ENCODE results near the gene CD2.
A peak's percentile ranks its signal among the peaks of the same experiment; 100 is the strongest.

Gene CD2, protein sequence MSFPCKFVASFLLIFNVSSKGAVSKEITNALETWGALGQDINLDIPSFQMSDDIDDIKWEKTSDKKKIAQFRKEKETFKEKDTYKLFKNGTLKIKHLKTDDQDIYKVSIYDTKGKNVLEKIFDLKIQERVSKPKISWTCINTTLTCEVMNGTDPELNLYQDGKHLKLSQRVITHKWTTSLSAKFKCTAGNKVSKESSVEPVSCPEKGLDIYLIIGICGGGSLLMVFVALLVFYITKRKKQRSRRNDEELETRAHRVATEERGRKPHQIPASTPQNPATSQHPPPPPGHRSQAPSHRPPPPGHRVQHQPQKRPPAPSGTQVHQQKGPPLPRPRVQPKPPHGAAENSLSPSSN

DNA sequence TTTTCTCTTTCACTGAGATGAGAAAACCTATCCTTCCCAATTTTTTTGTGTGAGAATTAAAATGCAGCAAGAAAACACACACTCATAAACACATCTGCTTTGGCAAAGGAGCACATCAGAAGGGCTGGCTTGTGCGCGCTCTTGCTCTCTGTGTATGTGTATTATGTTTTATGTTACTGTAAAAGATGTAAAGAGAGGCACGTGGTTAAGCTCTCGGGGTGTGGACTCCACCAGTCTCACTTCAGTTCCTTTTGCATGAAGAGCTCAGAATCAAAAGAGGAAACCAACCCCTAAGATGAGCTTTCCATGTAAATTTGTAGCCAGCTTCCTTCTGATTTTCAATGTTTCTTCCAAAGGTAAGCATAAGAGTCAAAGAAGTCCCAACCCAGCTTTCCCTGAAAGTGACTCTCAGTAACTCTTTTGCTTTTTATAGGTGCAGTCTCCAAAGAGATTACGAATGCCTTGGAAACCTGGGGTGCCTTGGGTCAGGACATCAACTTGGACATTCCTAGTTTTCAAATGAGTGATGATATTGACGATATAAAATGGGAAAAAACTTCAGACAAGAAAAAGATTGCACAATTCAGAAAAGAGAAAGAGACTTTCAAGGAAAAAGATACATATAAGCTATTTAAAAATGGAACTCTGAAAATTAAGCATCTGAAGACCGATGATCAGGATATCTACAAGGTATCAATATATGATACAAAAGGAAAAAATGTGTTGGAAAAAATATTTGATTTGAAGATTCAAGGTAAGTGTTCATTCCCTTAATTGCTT is at the start of gene CD2:
Gene CD2, plus strand, starts transcription at position 233 of the 780 bp plus-strand sequence. Its CDS starts 63 bp downstream, at position 296.
- DNase-seq = peak; percentile 83

DNA sequence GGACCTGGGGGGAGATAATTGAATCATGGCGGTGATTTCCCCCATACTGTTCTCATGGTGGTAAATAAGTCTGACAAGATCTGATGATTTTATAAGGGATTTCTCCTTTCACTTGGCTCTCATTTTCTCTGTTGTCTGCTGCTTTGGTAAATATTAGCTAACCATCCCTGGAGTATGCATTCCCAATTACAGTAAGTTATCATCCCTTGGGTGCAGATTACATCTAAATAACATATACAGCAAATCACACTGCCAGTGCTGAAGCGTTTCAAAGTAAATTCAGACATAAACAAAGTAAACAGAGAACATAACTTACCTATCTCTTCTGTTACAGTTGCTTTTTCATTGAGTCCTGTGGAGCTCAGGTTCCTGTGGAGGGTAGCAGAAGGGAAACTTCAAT is 48.1 kb upstream of the CD2 start:
- DNase-seq = no peak

DNA sequence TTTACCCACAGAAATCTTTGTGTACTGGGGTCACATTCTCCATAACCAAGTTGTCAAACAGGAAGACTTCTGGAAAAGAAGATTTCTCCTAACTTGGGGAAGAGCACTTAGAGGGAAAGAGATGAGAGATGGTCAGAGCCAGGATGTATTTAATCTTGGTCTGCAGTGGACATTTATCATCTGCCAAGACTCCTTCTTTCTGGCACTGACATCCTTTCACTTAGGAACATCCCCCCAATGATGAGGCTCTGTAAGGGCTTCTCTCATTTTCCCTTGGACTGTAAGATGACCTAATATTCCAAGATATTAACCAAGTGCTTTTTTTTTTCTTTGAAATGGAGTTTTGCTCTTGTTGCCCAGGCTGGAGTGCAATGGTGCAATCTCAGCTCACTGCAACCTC is 47.4 kb upstream of the CD2 start:
- no peak for DNase-seq

DNA sequence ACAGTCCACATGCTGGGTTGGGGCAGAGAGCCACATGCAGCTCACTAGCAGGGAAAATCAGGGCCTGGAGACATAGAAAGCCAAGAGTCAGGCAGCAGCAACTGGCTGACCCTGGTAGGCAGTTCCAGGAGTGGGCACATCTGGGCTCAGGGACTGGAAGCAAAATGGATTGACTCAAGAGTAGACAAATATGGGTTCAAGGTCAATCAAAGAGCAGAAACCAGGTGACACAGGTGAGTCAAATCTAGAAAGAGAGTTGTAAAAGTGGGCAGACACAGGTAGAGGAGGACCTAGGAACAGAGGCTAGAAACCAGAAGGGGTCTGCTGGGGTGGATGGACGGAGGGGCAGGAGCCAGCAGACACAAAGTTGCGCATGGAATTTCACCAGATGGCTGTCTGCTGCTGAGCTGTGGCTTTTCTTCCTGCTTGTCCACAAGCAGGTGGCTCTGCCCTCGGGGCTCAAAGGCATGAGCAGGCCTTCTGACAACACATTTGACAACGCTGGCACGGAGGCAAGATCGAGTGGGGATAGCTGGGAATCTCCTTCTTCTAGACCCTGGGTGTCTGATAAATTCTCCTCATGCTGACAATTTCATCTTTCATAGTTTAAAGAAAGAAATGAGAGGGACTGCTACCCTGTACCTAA is 45.9 kb upstream of the CD2 start:
- DNase-seq = no peak

DNA sequence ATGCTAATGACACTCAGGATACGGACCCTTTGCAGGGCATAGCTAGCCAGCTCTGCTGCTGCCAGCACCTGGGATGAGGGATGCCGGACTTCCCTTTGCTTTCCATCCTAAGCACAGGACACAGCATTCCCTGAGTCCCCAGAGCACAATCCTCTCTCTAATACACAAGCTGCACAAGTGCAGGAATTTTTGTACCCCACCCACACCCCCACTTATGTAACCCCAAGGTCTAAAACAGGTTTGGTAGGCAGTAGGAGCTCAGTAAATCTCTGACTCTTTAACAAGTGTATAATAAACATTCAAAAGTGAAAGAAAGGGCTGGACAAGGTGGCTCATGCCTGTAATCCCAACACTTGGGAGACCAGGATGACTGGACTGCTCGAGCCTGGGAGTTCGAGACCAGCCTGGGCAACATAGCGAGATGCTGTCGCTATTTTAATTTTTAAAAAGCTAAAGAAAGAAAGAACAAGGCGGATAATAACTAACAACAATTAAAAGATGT is 44.5 kb upstream of the CD2 start:
- no peak for DNase-seq

DNA sequence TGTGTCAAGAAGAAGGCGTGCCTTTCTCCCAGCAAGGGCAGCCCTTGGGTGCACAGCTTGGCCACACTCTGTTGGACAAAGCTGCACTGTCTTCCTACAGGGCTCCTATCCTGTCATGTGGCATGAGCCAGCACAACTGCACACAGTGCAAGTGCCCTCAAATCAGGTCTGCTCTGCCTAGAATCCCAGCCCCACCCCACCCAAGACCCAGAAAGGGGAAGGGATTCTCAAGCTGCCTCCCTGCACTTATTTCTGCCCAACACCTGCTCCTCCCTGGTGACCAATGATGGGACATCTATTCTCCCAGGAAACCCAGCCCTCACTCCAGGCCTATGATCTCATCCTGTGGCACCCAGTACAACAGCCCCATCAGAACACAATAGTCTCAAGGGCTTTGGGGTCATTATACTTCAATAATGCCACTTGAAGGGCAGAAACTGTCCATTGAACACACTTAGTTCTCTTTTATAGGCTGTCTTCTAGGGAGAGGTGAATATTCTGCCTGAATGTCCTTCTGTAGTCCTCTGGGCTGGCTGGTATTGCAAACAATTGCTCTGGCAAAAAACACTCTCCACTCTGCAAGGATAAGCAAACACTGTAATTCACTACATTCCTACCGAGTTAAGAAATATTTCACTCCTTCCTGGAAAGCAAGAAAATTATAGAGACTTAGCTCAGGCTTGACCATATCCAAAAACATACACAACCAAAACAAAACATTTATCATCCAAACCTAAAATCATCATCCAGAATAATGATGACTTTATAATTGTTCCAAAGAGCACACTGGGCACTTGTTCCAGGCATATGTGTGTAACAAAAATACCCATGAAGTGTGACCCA is 43.6 kb upstream of the CD2 start:
- no peak for DNase-seq

DNA sequence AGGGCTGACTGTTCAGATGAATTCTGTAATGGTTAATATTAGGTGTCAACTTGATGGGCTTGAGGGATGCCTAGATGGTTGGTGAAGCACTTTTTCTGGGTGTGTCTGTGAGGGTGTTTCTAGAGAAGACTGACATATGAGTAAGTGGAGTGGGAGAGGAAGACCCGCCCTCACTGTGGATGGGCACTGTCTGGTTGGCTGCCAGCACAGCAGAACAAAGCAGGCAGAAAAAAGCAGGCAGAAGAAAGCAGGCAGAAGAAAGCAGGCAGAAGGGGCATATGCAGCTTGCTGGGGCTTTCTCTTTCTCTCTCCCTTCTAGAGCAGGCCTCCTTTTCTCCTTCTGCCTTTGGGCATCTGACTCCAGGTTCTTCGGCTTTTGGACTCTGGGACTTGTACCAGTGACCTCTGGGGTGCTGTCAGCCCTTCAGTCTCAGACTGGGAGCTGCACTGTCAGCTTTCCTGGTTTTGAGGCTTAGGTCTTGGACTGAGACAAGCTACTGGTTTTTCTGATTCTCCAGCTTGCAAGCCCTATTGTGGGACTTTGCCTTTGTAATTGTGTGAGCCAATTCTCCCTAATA is 42.9 kb upstream of the CD2 start:
- DNase-seq = no peak

DNA sequence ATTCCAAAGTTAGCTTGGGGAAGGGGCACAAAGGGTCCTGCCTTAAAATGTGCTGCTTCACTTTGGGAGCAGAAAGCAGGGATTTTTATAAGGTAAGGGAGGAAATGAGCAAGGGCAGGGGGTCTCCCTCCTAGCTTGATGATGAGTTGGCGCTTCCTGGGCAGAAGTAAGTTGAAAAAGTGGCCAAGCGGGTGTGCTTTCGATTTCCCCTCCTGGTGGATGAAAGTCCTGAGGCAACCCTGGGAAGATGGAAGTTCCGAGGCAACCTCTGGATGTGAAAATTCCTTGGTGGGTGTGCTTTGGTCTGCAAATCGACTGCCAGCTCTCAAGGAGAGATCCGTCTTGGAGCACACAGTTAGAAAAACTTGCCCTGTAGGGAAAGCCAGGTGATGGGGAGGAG is 41.7 kb upstream of the CD2 start:
- no peak for DNase-seq

DNA sequence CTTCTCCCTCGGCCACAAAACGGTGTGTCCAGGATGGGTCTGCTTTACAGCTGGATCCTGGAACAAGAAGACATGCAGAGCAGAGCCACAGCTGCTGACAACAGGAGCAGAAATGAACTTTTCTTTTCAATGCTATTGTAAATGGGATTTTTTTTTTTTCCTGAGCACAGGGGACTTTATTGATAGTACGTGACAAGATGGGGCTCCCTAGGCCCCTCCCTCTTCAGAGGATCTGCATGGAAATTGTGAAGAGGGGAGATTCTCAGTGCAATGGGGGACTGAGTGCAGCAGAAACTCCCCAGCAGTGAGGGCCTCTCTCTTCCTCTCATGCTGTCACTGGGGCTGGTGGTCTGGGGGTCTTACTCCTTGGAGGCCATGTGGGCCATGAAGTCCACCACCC is 40.8 kb upstream of the CD2 start:
- no peak for DNase-seq

DNA sequence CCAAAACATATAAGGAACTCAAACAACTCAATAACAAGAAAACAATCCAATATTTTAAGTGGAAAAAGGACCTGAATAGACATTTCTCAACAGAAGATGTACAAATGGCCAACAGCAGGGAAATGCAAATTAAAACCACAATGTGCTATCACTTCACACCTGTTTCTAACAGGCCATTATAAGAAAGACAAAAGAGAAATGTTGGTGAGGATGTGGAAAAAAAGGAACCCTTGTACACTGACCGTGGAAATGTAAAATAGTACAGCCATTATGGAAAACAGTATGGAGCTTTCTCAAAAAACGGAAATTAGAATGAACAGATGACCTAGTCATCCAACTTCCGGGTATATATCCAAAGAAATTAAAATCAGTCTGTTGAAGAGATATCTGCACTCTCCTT is 37.8 kb upstream of the CD2 start:
- DNase-seq = no peak

DNA sequence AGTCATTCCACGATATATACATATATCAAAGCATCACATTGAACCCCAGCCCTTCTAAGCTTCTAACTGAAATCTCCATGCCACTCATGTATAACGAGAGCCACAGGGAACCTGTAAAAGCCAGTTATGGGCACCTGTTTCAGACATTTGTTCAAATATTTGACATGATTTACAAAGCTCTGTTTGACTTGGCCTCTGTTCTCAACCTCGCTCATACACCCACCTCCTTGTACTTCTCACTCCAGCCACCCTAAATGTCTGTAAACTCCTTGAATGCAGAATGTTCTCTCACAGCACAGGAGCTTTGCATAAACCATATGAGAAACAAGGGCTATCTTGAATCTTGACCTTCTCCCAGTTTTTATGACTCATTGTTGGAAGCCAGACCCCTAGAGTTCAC is 36.9 kb upstream of the CD2 start:
- DNase-seq = no peak

DNA sequence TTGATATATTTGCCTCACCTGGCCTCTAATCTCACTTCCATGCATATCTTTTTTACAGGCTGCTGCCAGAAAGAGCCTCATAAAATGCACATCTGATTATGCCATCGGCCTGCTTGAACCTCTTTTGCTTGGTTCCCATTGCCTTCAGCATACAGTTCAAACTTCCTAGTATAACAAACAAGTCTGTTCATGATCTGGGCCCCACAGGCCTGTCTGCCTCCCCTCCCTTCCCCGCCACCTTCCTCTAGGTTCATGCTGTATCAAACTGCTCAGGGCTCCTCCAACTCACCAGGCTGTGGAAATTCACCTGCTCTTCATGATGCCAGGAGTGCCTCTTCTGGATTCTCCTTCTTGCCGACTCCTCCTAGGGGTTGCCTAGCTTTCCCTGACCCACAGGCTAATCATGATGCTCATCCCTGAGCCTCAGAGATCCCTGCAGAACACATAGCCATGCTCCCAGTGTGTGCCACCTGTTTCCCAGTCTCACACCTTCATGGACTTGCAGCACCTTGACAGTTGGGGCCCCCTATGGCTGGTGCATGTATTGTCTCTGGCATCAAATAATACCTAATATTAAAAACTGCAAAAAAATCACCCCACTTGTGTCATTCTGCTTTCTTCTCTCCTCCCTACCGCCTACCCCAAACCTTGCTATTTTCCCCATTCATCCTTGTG is 33.7 kb upstream of the CD2 start:
- DNase-seq = no peak

DNA sequence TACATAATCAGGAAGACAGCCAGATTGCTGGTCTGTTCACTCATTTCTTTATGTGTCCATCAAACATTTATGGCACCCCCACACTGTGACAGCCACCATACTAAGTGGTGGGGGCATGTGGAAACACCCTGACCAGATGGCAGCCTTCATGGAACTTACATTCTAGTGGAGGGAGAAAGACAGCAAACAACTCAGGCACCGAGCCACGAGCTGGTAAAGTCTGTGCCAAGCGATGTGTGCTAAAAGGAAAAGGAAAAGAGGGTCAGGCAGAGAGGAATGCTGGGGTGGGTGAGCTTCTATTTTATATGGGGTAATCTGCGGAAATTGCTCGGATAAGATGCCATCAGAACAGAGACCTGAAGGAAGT is 33.2 kb upstream of the CD2 start:
- DNase-seq = no peak

DNA sequence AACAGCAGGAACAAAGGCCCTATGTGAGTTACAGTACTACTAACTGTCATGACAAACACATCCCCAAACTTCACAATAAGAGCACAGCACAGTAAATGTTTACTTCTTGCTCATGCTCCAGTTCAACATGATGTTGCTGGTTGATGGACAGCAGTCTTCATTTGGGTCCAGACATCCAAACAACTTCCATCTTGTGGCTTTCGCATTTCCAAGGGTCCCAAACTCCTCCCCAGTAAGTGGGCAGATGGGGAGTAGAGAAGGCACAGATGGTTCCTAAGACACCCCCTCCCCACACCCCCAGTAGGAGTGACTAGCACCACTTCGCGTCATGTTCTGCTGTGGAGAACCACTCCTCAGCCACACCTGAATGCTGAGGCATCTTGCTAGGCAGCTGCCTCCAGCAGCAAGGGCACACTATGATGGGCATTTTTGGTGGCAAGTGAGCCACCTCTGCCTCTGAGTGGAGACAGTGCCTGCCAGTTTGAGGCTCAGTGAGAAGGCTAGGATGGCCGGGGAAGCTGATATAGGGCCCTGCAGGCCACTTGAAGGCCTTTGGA is 32.7 kb upstream of the CD2 start:
- no peak for DNase-seq

DNA sequence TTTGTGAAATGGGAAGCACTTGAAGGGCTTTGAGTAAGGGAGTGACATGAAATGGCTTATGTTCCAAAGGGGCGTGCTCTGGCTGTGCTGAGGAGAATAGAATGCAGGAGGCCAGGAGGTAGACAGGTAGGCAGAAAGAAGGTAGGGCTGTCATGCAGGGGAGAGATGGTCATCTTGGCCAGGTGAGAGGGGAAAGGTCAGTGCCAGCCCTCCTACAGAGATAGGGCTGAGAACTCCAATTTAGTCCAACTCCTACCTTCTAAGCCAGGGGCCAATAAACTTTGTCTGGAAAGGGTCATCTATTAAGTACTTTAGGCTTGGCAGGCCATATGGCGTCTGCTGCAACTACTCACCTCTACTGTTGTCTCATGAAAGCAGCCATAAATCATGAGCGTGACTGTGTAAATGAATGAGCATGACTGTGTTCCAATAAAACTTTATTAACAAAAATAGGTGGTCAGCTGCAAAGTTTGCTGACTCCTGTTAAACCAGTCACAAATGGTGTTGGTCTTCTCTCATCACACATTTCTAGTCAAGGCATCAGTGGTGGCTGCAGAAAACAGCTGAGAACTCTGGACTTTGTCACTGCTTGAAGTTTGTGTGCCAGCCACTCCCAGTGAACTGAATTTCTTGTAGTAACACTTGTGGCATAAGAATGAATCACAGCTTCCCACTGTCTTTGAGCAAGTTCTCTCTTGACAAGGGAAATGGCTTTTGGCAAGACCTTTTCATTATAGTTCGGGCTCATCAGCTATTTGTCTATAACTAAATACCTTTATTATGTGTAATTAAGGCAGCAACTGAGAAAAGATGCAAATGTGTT is 32.0 kb upstream of the CD2 start:
- no peak for DNase-seq

DNA sequence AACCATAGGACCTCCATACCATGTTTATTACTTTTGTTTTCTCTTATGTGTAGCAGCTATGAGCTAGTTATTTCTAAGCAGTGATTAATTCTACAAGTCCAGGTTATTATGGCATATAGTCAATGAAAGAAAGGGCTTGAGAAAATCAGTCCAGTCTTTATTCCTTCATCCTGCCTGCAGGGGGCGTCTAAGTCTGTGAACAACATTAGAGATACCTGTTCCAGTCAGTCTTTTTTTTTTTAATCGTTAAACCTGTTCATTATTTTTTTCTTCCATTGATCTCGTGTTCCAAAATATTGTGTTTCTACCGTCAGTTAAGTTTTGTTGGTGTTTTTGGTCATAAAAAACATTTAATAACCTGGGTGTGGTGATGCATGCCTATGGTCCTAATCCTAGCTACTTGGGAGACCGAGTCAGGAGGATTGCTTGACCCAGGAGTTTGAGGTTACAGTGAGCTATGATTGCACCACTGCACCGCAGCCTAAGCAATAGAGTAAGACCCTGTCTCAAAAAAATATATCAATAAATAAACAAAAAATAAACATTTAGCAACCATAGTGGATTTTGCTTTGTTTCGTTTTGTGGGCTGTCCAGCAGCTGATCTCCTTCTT is 29.4 kb upstream of the CD2 start:
- DNase-seq = peak; percentile 83

DNA sequence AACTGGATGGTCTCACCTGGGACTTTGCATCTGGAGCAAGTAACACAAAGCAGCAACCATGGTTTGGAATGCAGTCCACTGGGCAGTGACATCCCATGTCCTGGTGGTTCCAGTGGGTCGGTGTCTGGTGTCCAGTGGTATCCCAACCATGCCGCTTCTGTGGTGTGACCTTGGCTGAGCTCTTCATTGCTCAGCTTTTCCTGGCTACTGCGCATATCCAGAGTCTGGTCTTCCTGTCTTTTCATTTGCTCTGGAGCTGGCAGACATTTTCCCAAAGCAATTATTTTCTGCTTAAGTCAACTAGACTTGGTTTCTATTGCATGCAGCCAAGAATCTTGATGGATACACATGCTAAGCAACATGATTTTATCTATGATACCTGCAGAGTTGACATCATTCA is 28.4 kb upstream of the CD2 start:
- no peak for DNase-seq

DNA sequence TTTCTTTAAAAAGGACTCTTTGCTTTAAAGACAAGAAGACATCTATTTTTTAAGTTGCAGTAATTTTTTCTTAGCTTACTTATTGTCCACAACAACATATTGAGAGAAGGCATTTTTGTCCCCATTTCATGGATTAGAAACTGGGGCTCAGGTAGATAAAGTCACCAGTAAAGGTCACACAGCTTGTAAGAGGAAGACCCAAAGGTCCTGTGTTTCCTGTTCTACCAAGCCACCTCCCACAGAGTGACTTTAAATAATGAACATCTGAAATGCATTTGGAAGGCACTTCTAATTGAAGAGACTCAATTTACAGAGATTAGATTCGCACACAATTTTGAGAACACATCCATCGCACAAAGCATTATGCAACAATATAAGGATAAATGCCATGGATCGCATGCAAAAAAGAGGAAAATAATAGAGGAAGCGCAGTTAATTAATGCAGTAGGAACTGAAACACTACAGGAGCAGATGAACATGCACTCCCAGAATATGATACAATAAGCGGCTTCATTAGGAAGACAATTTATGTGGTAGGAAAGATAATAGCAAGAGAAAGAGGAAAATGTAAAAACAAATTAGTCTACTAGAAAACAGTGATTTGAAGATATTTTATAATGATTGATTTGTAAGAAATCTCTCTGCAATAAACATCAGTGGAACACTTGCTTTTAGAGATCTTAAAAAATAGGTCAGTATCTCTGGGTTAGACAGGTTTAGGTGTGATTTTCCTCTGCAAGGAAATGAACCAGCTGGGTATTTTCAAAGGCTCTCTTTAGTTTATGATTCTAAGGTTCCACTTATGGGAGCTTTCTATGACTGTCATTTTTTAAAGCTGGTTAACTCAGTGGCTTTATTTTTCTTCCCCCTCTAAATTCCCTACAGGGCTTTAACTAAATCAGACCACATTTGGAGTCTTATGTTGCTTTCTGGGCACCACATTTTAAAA is 27.1 kb upstream of the CD2 start:
- DNase-seq = no peak

DNA sequence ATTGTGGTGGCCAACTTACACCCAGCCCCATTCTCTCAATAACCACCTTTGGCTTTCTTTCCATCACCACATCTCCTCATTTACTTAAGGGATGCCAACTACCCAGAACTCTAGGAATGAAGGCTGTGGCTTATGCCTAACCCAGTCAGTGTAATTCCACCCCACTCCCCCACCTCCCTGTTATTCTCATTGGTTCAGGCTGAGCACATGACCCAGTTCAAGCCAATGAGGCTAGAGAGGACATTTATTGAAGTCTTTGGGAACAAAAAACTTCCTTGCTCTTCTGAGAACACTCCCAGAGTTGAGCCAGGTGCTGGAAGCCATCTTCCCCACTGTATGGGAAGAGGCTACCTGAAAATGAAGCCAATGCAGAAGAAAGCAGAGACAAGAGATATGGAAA is 22.8 kb upstream of the CD2 start:
- DNase-seq = no peak
